ENCODE results near the gene THSD7A. TPM values are rescaled to one million over a fixed set of nuclear protein-coding genes. Genes with fewer than 3 reads are reported as not detected.

Gene THSD7A
- total and polyA plus RNA-seq, 2 of the 4 experiments (the other 2 are of a cell fraction): 0.02 to 0.18 TPM

- Histone ChIP-seq H3K14ac (replicated peaks; ENCODE audit: low read depth, low read length) (no peak overlapping the region), H3K36me3 (ENCODE audit: control insufficient read depth, insufficient read depth, low read length) (no peaks in the 10 kb centered on the region), H4K91ac (ENCODE audit: insufficient read depth, low read depth, low read length) (no peak overlapping the region), H3K27me3 (ENCODE audit: control insufficient read depth, insufficient read depth, low read length) (peaks cover 11% of the 10 kb centered on the region), H4K5ac (ENCODE audit: low read depth, low read length) (no peak overlapping the region), H3K9me3 (ENCODE audit: control insufficient read depth, insufficient read depth, low read length) (no peaks in the 10 kb centered on the region), H3K56ac (ENCODE audit: extremely low read depth, insufficient read depth, low read length) (no peak overlapping the region), H3K4me2 (ENCODE audit: low read depth, low read length) (no peak overlapping the region), H3K9ac (ENCODE audit: low read depth, low read length) (no peak overlapping the region), H4K8ac (ENCODE audit: low read depth in 2 of 2, low read length in 2 of 2) (no peak overlapping the region), H3K79me1 (ENCODE audit: low read depth in 1 of 2, low read length in 2 of 2) (no peaks in the 10 kb centered on the region), H3K9me1 (ENCODE audit: insufficient read depth, low read length) (no peaks in the 10 kb centered on the region), H2BK120ac (ENCODE audit: low read depth, low read length) (no peak overlapping the region), H3K4me1 (ENCODE audit: control insufficient read depth, insufficient read depth, low read length) (no peaks in the 10 kb centered on the region), H2BK15ac (ENCODE audit: low read depth, low read length) (no peak overlapping the region), H3K27ac (ENCODE audit: insufficient read depth, low read length) (no peak overlapping the region), H2BK20ac (ENCODE audit: low read depth, low read length) (no peak overlapping the region), H3K4ac (ENCODE audit: low read depth, low read length) (no peak overlapping the region), H2AFZ (replicated peaks; ENCODE audit: low read length, poor library complexity) (no peak overlapping the region), H2BK5ac (ENCODE audit: low read depth, low read length, poor library complexity, severe bottlenecking) (no peak overlapping the region), H4K20me1 (ENCODE audit: insufficient read depth, low read length) (no peaks in the 10 kb centered on the region), H3K4me3 (ENCODE audit: insufficient read depth, low read depth, low read length) (no peak overlapping the region), H2AK9ac (replicated peaks; ENCODE audit: low read depth, low read length, poor library complexity) (no peak overlapping the region), H3K23ac (ENCODE audit: low read depth, low read length) (no peak overlapping the region), H3K18ac (ENCODE audit: low read depth, low read length) (no peak overlapping the region), H2AK5ac (ENCODE audit: low read depth, low read length) (no peak overlapping the region)
- DNase-seq (no peak), ATAC-seq (ENCODE audit: low read depth) (no peak)
- intact Hi-C loops (cut with micrococcal nuclease) (loop anchor here (2.0 to 5.0 kb wide), 2 partner anchors 237 to 403 kb away; no protein-coding TSS in a partner anchor), in situ Hi-C loops (cut with MboI; ENCODE audit: low sequenced_read_pairs) (loop anchor here (25.0 kb wide), 1 partner anchor 657 kb away; no protein-coding TSS in a partner anchor), dilution Hi-C loops (cut with HindIII; ENCODE audit: low sequenced_read_pairs, unreplicated experiment) (no loop called here)
- TF ChIP-seq, protein P1, sequence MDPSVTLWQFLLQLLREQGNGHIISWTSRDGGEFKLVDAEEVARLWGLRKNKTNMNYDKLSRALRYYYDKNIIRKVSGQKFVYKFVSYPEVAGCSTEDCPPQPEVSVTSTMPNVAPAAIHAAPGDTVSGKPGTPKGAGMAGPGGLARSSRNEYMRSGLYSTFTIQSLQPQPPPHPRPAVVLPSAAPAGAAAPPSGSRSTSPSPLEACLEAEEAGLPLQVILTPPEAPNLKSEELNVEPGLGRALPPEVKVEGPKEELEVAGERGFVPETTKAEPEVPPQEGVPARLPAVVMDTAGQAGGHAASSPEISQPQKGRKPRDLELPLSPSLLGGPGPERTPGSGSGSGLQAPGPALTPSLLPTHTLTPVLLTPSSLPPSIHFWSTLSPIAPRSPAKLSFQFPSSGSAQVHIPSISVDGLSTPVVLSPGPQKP (IDR thresholded peaks at IDR 0.05; ENCODE audit: borderline replicate concordance, low read depth, low read length): no peak
- TF ChIP-seq POLR2A (IDR thresholded peaks at IDR 0.05; ENCODE audit: low read depth, low read length) (no peak), MAZ (IDR thresholded peaks at IDR 0.05; ENCODE audit: borderline replicate concordance, low read depth, low read length) (no peak), RCOR1 (IDR thresholded peaks at IDR 0.05; ENCODE audit: insufficient replicate concordance, low read length) (no peak), MXI1 (IDR thresholded peaks at IDR 0.05; ENCODE audit: borderline replicate concordance, low read depth, low read length) (no peak), NFE2L2 (IDR thresholded peaks at IDR 0.05; ENCODE audit: low read depth, low read length) (no peak), FOS (IDR thresholded peaks at IDR 0.05; ENCODE audit: low read depth, low read length) (no peak), MAFK (IDR thresholded peaks at IDR 0.05; ENCODE audit: low read depth, low read length) (no peak), RAD21 (IDR thresholded peaks at IDR 0.05; ENCODE audit: low read length) (no peak), CHD1 (IDR thresholded peaks at IDR 0.05; ENCODE audit: low read depth, low read length) (no peak), BHLHE40 (IDR thresholded peaks at IDR 0.05; ENCODE audit: low read depth, low read length) (no peak), USF2 (IDR thresholded peaks at IDR 0.05; ENCODE audit: low read depth, low read length) (no peak), CEBPB (IDR thresholded peaks at IDR 0.05; ENCODE audit: low read depth, low read length) (no peak)
- TF ChIP-seq, protein P2, sequence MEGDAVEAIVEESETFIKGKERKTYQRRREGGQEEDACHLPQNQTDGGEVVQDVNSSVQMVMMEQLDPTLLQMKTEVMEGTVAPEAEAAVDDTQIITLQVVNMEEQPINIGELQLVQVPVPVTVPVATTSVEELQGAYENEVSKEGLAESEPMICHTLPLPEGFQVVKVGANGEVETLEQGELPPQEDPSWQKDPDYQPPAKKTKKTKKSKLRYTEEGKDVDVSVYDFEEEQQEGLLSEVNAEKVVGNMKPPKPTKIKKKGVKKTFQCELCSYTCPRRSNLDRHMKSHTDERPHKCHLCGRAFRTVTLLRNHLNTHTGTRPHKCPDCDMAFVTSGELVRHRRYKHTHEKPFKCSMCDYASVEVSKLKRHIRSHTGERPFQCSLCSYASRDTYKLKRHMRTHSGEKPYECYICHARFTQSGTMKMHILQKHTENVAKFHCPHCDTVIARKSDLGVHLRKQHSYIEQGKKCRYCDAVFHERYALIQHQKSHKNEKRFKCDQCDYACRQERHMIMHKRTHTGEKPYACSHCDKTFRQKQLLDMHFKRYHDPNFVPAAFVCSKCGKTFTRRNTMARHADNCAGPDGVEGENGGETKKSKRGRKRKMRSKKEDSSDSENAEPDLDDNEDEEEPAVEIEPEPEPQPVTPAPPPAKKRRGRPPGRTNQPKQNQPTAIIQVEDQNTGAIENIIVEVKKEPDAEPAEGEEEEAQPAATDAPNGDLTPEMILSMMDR (conservative IDR thresholded peaks at IDR 0.05; ENCODE audit: low read depth, low read length): no peak
- POLR2A ChIA-PET (ENCODE audit: unreplicated experiment): no interaction called here
- BruUV-seq (replicated peaks): no TSS peak
- CTCF ChIA-PET: interaction anchor here (1.7 kb wide), 1 partner anchor 16 kb away, joined by 5 read pairs; no protein-coding TSS in a partner anchor
Observed at GRCh38 chr7:11829954-11830353, 2.0 kb downstream of the THSD7A start.

All from IMR-90 (cell line).